ENCODE data around the gene ABCA1. TPM values are rescaled to one million over a fixed set of nuclear protein-coding genes. Genes with fewer than 3 reads are reported as not detected.
A peak's percentile ranks its signal among the peaks of the same experiment; 100 is the strongest.
"Not testable (repeated sequence)": the region's sequence is repeated elsewhere in the genome, so short reads cannot be mapped to it uniquely, and the experiment has no call there.

ABCA1 gene
- total and polyA plus RNA-seq, 5 donors from 2014 or later, result 0.14 to 4.3 (median 0.41) TPM

GRCh38 chr9:104863180-104863883 is 64.6 kb downstream of the ABCA1 start:
- Histone ChIP-seq H3K4me3 (ENCODE audit: low read depth, low read length) (no peak overlapping the region), H3K36me3 (ENCODE audit: control insufficient read depth, insufficient read depth, low read length) (no peaks in the 10 kb centered on the region), H3K9me3 (ENCODE audit: control insufficient read depth in 2 of 2, low read length in 2 of 2) (no peaks in the 10 kb centered on the region), H3K27ac (ENCODE audit: insufficient read depth, low read length, poor library complexity, severe bottlenecking) (no peak overlapping the region), H3K27me3 (ENCODE audit: control insufficient read depth, insufficient read depth, low read length) (no peaks in the 10 kb centered on the region), H3K4me1 (ENCODE audit: control insufficient read depth, insufficient read depth, low read length, poor library complexity, severe bottlenecking) (no peaks in the 10 kb centered on the region)
- Mint-ChIP-seq H3K4me3 (no peak overlapping the region), H3K9me3 (no peaks in the 10 kb centered on the region), H3K27ac (no peak overlapping the region), H3K27me3 (no peaks in the 10 kb centered on the region), H3K4me1 (peaks cover 0 to 6% (median 5%) of the 10 kb centered on the region in 4 donors), H3K36me3 (no peaks in the 10 kb centered on the region)
- peak; percentile 10 to 75 (median 52) for DNase-seq
- peak; percentile 52 to 57 for ATAC-seq (ENCODE audit: low read depth in 2 of 2)

GRCh38 chr9:104861397-104861796 is 66.6 kb downstream of the ABCA1 start:
- no peaks in the 10 kb centered on the region for H3K9me3 Mint-ChIP-seq
- H3K4me3 Mint-ChIP-seq, result no peak overlapping the region
- H3K27ac ChIP-seq (ENCODE audit: insufficient read depth, low read length, poor library complexity, severe bottlenecking), result no peak overlapping the region
- no peaks in the 10 kb centered on the region for H3K9me3 ChIP-seq (ENCODE audit: control insufficient read depth in 2 of 2, low read length in 2 of 2)
- H3K36me3 ChIP-seq (ENCODE audit: control insufficient read depth, insufficient read depth, low read length), result no peaks in the 10 kb centered on the region
- DNase-seq, result no peak
- peaks cover 0 to 6% (median 3%) of the 10 kb centered on the region in 4 donors for H3K4me1 Mint-ChIP-seq
- no peak overlapping the region for H3K4me3 ChIP-seq (ENCODE audit: low read depth, low read length)
- ATAC-seq (ENCODE audit: low read depth in 2 of 2), result no peak
- H3K36me3 Mint-ChIP-seq, result no peaks in the 10 kb centered on the region
- no peaks in the 10 kb centered on the region for H3K4me1 ChIP-seq (ENCODE audit: control insufficient read depth, insufficient read depth, low read length, poor library complexity, severe bottlenecking)
- H3K27ac Mint-ChIP-seq, result no peak overlapping the region
- no peaks in the 10 kb centered on the region for H3K27me3 ChIP-seq (ENCODE audit: control insufficient read depth, insufficient read depth, low read length)
- H3K27me3 Mint-ChIP-seq, result no peaks in the 10 kb centered on the region

- Mint-ChIP-seq H3K36me3 (peaks cover 4% of the 10 kb centered on the region), H3K4me3 (no peak overlapping the region), H3K4me1 (peaks cover 0 to 6% (median 3%) of the 10 kb centered on the region in 4 donors), H3K27ac (no peak overlapping the region), H3K9me3 (no peaks in the 10 kb centered on the region), H3K27me3 (no peaks in the 10 kb centered on the region)
- Histone ChIP-seq H3K27ac (ENCODE audit: insufficient read depth, low read length, poor library complexity, severe bottlenecking) (no peak overlapping the region), H3K9me3 (ENCODE audit: control insufficient read depth in 2 of 2, low read length in 2 of 2) (no peaks in the 10 kb centered on the region), H3K4me3 (ENCODE audit: low read depth, low read length) (no peak overlapping the region), H3K4me1 (ENCODE audit: control insufficient read depth, insufficient read depth, low read length, poor library complexity, severe bottlenecking) (no peaks in the 10 kb centered on the region), H3K36me3 (ENCODE audit: control insufficient read depth, insufficient read depth, low read length) (no peaks in the 10 kb centered on the region), H3K27me3 (ENCODE audit: control insufficient read depth, insufficient read depth, low read length) (no peaks in the 10 kb centered on the region)
- no peak for ATAC-seq (ENCODE audit: low read depth in 2 of 2)
- no peak for DNase-seq
Observed at GRCh38 chr9:104860263-104860662, 67.7 kb downstream of the ABCA1 start.

GRCh38 chr9:104858846-104859245 is 69.1 kb downstream of the ABCA1 start:
- Histone ChIP-seq H3K4me1 (ENCODE audit: control insufficient read depth, insufficient read depth, low read length, poor library complexity, severe bottlenecking) (no peaks in the 10 kb centered on the region), H3K9me3 (ENCODE audit: control insufficient read depth in 2 of 2, low read length in 2 of 2) (no peaks in the 10 kb centered on the region), H3K36me3 (ENCODE audit: control insufficient read depth, insufficient read depth, low read length) (no peaks in the 10 kb centered on the region), H3K4me3 (ENCODE audit: low read depth, low read length) (no peak overlapping the region), H3K27ac (ENCODE audit: insufficient read depth, low read length, poor library complexity, severe bottlenecking) (no peak overlapping the region), H3K27me3 (ENCODE audit: control insufficient read depth, insufficient read depth, low read length) (no peaks in the 10 kb centered on the region)
- peaks cover 4% of the 10 kb centered on the region for H3K36me3 Mint-ChIP-seq
- no peak for ATAC-seq (ENCODE audit: low read depth in 2 of 2)
- H3K4me3 Mint-ChIP-seq, result no peak overlapping the region
- no peak for DNase-seq
- no peaks in the 10 kb centered on the region for H3K9me3 Mint-ChIP-seq
- H3K27me3 Mint-ChIP-seq, result no peaks in the 10 kb centered on the region
- peaks cover 0 to 6% (median 3%) of the 10 kb centered on the region in 4 donors for H3K4me1 Mint-ChIP-seq
- H3K27ac Mint-ChIP-seq, result no peak overlapping the region

- no peak for DNase-seq
Observed at GRCh38 chr9:104858271-104858670, 69.7 kb downstream of the ABCA1 start.

GRCh38 chr9:104856413-104856941 is 71.5 kb downstream of the ABCA1 start:
- no peak overlapping the region for H3K27ac Mint-ChIP-seq

More at GRCh38 chr9:104858271-104858670, 69.7 kb downstream of the ABCA1 start:
- Mint-ChIP-seq H3K27me3 (no peaks in the 10 kb centered on the region), H3K4me3 (no peak overlapping the region), H3K27ac (no peak overlapping the region), H3K36me3 (peaks cover 4% of the 10 kb centered on the region), H3K9me3 (no peaks in the 10 kb centered on the region), H3K4me1 (peaks cover 0 to 4% (median 2%) of the 10 kb centered on the region in 4 donors)
- no peak overlapping the region for H3K4me3 ChIP-seq (ENCODE audit: low read depth, low read length)
- ATAC-seq (ENCODE audit: low read depth in 2 of 2), result no peak
- no peaks in the 10 kb centered on the region for H3K27me3 ChIP-seq (ENCODE audit: control insufficient read depth, insufficient read depth, low read length)
- no peak overlapping the region for H3K27ac ChIP-seq (ENCODE audit: insufficient read depth, low read length, poor library complexity, severe bottlenecking)
- no peaks in the 10 kb centered on the region for H3K9me3 ChIP-seq (ENCODE audit: control insufficient read depth in 2 of 2, low read length in 2 of 2)
- H3K36me3 ChIP-seq (ENCODE audit: control insufficient read depth, insufficient read depth, low read length), result no peaks in the 10 kb centered on the region
- H3K4me1 ChIP-seq (ENCODE audit: control insufficient read depth, insufficient read depth, low read length, poor library complexity, severe bottlenecking), result no peaks in the 10 kb centered on the region

GRCh38 chr9:104855807-104856206 is 72.1 kb downstream of the ABCA1 start:
- Histone ChIP-seq H3K27ac (ENCODE audit: insufficient read depth, low read length, poor library complexity, severe bottlenecking) (no peak overlapping the region), H3K27me3 (ENCODE audit: control insufficient read depth, insufficient read depth, low read length) (no peaks in the 10 kb centered on the region), H3K4me1 (ENCODE audit: control insufficient read depth, insufficient read depth, low read length, poor library complexity, severe bottlenecking) (no peaks in the 10 kb centered on the region), H3K9me3 (ENCODE audit: control insufficient read depth in 2 of 2, low read length in 2 of 2) (no peaks in the 10 kb centered on the region), H3K4me3 (ENCODE audit: low read depth, low read length) (no peak overlapping the region), H3K36me3 (ENCODE audit: control insufficient read depth, insufficient read depth, low read length) (no peaks in the 10 kb centered on the region)
- DNase-seq (no peak), ATAC-seq (ENCODE audit: low read depth in 2 of 2) (no peak)
- H3K27me3 Mint-ChIP-seq, result no peaks in the 10 kb centered on the region
- H3K4me1 Mint-ChIP-seq, result peaks cover 0 to 6% (median 0%) of the 10 kb centered on the region in 4 donors
- no peak overlapping the region for H3K4me3 Mint-ChIP-seq
- no peaks in the 10 kb centered on the region for H3K9me3 Mint-ChIP-seq
- H3K27ac Mint-ChIP-seq, result no peak overlapping the region
- peaks cover 4% of the 10 kb centered on the region for H3K36me3 Mint-ChIP-seq

More at GRCh38 chr9:104856413-104856941, 71.5 kb downstream of the ABCA1 start:
- no peak overlapping the region for H3K4me3 Mint-ChIP-seq
- Histone ChIP-seq H3K4me3 (ENCODE audit: low read depth, low read length) (no peak overlapping the region), H3K4me1 (ENCODE audit: control insufficient read depth, insufficient read depth, low read length, poor library complexity, severe bottlenecking) (no peaks in the 10 kb centered on the region), H3K27ac (ENCODE audit: insufficient read depth, low read length, poor library complexity, severe bottlenecking) (no peak overlapping the region), H3K36me3 (ENCODE audit: control insufficient read depth, insufficient read depth, low read length) (no peaks in the 10 kb centered on the region), H3K27me3 (ENCODE audit: control insufficient read depth, insufficient read depth, low read length) (no peaks in the 10 kb centered on the region), H3K9me3 (ENCODE audit: control insufficient read depth in 2 of 2, low read length in 2 of 2) (no peaks in the 10 kb centered on the region)
- H3K4me1 Mint-ChIP-seq, result peaks cover 0 to 2% (median 0%) of the 10 kb centered on the region in 4 donors
- no peaks in the 10 kb centered on the region for H3K9me3 Mint-ChIP-seq
- ATAC-seq (ENCODE audit: low read depth in 2 of 2), result no peak
- H3K36me3 Mint-ChIP-seq, result peaks cover 4% of the 10 kb centered on the region
- no peaks in the 10 kb centered on the region for H3K27me3 Mint-ChIP-seq
- no peak for DNase-seq

GRCh38 chr9:104855258-104855657 is 72.7 kb downstream of the ABCA1 start:
- H3K27me3 Mint-ChIP-seq; H3K9me3 ChIP-seq (ENCODE audit: control insufficient read depth in 2 of 2, low read length in 2 of 2); H3K27me3 ChIP-seq (ENCODE audit: control insufficient read depth, insufficient read depth, low read length); H3K4me1 Mint-ChIP-seq; H3K27ac Mint-ChIP-seq; H3K4me3 Mint-ChIP-seq; H3K4me1 ChIP-seq (ENCODE audit: control insufficient read depth, insufficient read depth, low read length, poor library complexity, severe bottlenecking); DNase-seq; H3K27ac ChIP-seq (ENCODE audit: insufficient read depth, low read length, poor library complexity, severe bottlenecking); H3K36me3 ChIP-seq (ENCODE audit: control insufficient read depth, insufficient read depth, low read length); H3K4me3 ChIP-seq (ENCODE audit: low read depth, low read length); H3K9me3 Mint-ChIP-seq; ATAC-seq (ENCODE audit: low read depth in 2 of 2); H3K36me3 Mint-ChIP-seq: not testable (repeated sequence)

Data from CD4-positive, CD25-positive, alpha-beta regulatory T cell (primary cell).